ENCODE measurements around the gene CACNB4.
A peak's percentile ranks its signal among the peaks of the same experiment; 100 is the strongest.

The CACNB4 gene

DNA sequence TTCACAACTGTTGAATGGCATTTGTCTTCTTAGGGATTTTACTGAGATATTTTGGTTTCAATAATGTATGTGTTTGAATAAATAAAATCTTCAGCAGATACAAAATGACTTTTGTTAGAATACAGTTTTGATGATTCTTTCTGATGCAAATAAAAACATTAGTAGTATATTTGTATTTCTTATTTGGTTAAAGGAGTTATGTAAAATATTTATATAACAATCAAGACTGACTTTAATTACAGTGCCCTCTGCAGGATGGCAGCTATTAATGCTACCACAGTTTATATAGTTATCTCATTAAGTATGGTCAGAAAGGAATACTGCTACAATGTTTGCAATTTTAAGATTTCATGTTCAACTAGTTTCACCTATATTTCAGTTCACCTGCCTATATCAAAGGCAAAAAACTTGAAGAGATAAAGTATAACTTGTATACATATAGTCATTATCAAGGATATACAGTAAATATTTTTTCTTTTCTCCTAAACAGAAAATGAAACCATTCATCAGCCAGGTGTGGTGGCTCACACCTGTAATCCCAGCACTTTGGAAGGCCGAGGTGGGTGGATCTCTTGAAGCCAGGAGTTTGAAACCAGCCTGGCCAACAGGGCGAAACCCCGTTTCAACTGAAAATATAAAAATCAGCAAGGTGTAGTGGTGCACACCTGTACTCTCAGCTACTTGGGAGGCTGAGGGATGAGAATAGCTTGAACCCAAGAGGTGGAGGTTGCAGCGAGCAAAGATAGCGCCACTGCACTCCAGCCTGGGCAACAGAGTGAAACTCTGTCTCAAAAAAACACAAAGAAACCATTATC, 290.4 kb downstream of the CACNB4 start:
- Mint-ChIP-seq H3K36me3 (ENCODE audit: low read depth) (peaks cover 37% of the 10 kb centered on the region), H3K9me3 (no peaks in the 10 kb centered on the region), H3K27me3 (ENCODE audit: low read depth) (no peaks in the 10 kb centered on the region), H3K4me1 (no peaks in the 10 kb centered on the region), H3K27ac (no peak overlapping the region), H3K4me3 (no peak overlapping the region)
- TF ChIP-seq, protein P1, sequence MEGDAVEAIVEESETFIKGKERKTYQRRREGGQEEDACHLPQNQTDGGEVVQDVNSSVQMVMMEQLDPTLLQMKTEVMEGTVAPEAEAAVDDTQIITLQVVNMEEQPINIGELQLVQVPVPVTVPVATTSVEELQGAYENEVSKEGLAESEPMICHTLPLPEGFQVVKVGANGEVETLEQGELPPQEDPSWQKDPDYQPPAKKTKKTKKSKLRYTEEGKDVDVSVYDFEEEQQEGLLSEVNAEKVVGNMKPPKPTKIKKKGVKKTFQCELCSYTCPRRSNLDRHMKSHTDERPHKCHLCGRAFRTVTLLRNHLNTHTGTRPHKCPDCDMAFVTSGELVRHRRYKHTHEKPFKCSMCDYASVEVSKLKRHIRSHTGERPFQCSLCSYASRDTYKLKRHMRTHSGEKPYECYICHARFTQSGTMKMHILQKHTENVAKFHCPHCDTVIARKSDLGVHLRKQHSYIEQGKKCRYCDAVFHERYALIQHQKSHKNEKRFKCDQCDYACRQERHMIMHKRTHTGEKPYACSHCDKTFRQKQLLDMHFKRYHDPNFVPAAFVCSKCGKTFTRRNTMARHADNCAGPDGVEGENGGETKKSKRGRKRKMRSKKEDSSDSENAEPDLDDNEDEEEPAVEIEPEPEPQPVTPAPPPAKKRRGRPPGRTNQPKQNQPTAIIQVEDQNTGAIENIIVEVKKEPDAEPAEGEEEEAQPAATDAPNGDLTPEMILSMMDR (IDR thresholded peaks at IDR 0.05; ENCODE audit: unreplicated experiment in 3 of 3) = peak in 2 of 3 experiments; percentile 42 to 62

DNA sequence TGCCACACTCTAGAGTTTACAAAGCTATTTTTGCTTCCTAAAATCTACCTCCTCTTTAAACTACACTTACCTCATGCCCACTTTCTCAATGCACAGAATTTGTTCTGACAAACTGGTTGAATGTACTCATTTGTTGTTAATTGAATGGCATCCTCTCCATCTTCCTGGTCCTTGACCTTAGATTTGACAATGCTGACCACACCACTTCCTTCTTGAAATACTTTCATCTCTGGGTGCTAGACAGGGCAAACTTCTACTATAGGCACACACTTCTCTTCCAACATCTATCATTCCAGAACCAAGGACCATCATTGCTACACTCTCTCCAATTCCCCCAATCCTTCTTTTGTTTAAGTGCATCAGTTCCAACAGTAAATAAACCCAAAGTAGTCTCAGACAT, 292.9 kb downstream of the CACNB4 start:
- no peak overlapping the region for H3K27ac Mint-ChIP-seq
- H3K27me3 Mint-ChIP-seq (ENCODE audit: low read depth) = no peaks in the 10 kb centered on the region
- no peaks in the 10 kb centered on the region for H3K4me1 Mint-ChIP-seq
- TF ChIP-seq, protein P1 (IDR thresholded peaks at IDR 0.05; ENCODE audit: unreplicated experiment in 3 of 3) = no peak
- H3K4me3 Mint-ChIP-seq = no peak overlapping the region
- peaks cover 27% of the 10 kb centered on the region for H3K36me3 Mint-ChIP-seq (ENCODE audit: low read depth)
- no peaks in the 10 kb centered on the region for H3K9me3 Mint-ChIP-seq

DNA sequence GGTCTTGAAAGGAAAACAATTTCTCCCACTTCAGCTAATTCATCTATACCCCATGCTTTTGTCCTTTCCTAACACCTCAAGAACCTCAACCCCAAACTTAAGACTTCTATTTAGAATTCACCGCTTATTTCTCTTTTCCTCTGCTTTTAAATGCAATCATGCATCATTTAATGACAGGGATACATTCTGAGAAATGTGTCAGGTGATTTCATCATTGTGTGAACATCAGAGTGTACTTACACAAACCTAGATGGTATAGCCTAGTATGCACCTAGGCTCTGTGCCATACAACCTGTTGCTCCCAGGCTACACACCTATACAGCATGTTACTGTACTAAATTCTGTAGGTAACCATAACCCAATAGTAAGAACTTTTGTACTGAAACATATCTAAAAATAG, 293.5 kb downstream of the CACNB4 start:
- no peaks in the 10 kb centered on the region for H3K4me1 Mint-ChIP-seq
- no peak overlapping the region for H3K27ac Mint-ChIP-seq
- no peak overlapping the region for H3K4me3 Mint-ChIP-seq
- no peaks in the 10 kb centered on the region for H3K27me3 Mint-ChIP-seq (ENCODE audit: low read depth)
- H3K9me3 Mint-ChIP-seq = no peaks in the 10 kb centered on the region
- peaks cover 21% of the 10 kb centered on the region for H3K36me3 Mint-ChIP-seq (ENCODE audit: low read depth)
- TF ChIP-seq, protein P1 (IDR thresholded peaks at IDR 0.05; ENCODE audit: unreplicated experiment in 3 of 3) = no peak

DNA sequence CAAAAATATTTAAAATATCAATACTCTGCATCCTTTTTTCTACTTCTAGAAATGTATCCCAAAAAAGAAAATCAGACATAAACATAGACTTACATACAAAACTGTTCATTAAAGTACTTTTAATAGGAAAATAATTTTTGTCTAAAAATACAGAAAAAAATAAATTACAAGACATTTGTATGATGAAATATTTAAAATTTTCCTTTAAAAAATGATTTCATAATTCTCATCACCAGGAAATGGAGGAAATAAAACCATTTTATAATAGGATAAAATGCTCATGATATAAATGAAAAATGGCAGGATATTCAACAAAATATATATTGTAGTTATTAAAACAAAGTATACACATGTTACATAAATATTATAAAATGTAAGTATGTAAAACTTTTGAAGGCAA, 295.0 kb downstream of the CACNB4 start:
- Mint-ChIP-seq H3K4me1 (no peaks in the 10 kb centered on the region), H3K9me3 (no peaks in the 10 kb centered on the region), H3K4me3 (no peak overlapping the region), H3K36me3 (ENCODE audit: low read depth) (peaks cover 18% of the 10 kb centered on the region), H3K27ac (no peak overlapping the region), H3K27me3 (ENCODE audit: low read depth) (no peaks in the 10 kb centered on the region)
- TF ChIP-seq, protein P1 (IDR thresholded peaks at IDR 0.05; ENCODE audit: unreplicated experiment in 3 of 3) = no peak

DNA sequence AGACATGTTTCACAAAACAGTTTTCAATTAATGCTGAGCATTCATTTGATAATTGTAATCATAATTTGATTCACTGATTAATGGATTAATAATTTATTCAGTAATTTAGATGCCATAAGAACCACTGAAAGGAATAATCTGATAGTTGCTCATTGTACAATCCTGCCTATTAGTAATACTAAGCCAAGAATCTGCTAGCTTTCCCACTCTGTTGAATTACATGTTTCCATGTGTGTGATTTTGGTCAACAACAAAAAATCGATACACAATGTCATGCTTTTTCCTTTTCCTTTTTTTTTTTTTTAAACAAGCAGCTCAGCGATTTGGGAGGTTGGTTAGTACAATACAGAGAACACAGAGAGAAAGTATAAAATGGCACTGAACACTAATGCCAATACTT, 296.5 kb downstream of the CACNB4 start:
- TF ChIP-seq, protein P1 (IDR thresholded peaks at IDR 0.05; ENCODE audit: unreplicated experiment in 3 of 3) = no peak
- Mint-ChIP-seq H3K4me3 (no peak overlapping the region), H3K27ac (no peak overlapping the region), H3K9me3 (no peaks in the 10 kb centered on the region), H3K4me1 (peaks cover under 1% of the 10 kb centered on the region), H3K36me3 (ENCODE audit: low read depth) (peaks cover 18% of the 10 kb centered on the region), H3K27me3 (ENCODE audit: low read depth) (no peaks in the 10 kb centered on the region)

DNA sequence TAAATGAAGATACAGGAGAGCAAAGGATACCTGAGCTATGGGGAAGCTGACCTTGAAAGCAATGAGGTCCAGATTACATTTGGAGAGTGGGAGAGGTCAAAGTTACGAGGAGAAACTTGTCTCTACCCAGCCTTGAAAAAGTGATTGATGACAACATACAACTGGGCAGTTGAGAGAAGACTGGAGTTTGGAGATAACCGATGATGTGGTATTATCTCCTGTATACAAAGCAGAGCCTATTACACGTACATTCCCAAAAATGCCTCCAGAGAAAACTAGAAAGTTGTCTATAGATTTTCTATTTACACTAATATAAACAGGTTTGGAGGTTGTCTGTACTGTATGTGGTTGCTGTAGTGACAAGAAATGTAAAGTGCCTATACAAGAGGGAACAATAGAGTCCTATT, 299.0 kb downstream of the CACNB4 start:
- Mint-ChIP-seq H3K9me3 (no peaks in the 10 kb centered on the region), H3K27me3 (ENCODE audit: low read depth) (no peaks in the 10 kb centered on the region), H3K4me3 (no peak overlapping the region), H3K4me1 (peaks cover 17% of the 10 kb centered on the region), H3K36me3 (ENCODE audit: low read depth) (peaks cover 22% of the 10 kb centered on the region), H3K27ac (no peak overlapping the region)
- TF ChIP-seq, protein P1 (IDR thresholded peaks at IDR 0.05; ENCODE audit: unreplicated experiment in 3 of 3) = no peak
